ENCODE measurements around the gene TARBP2.

Gene TARBP2

DNA sequence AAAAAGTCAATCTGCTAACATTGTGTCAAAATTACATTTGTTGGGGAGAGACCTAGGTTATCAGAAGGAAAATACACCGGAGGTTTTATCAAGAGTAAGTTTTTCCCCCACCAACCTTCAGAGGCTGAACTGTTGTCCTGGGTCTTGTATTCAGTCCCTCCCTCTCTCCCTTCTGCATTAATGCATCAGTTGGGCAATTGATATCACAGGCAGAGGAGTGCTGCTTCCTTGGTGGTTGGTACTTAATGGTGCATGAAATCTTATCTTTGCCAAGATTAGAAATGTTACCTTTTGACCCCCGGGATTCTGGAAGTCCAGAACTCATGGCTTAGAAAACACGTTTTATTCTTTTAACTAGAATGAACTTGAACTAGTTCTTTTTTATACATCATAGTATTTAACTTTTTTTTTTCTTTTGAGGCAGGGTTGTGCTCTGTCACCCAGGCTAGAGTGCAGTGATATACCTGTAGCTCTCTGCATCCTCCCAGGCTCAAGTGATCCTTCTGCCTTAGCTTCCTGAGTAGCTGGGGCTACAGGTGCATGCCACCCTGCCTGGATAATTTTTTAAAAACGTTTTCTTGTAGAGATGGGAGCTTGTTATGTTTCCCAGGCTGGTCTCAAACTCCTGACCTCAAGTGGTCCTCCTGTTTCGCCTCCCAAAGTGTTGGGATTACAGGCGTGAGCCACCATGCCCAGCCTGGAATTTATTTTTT, 44.3 kb upstream of the TARBP2 start:
- no peak overlapping the region for H3K4me3 ChIP-seq (ENCODE audit: low read depth, low read length)
- in situ Hi-C loops (cut with HindIII; ENCODE audit: low sequenced_read_pairs) = no loop called here
- no peak for DNase-seq (ENCODE audit: low read depth, low spot score)
- TF ChIP-seq, protein P1, sequence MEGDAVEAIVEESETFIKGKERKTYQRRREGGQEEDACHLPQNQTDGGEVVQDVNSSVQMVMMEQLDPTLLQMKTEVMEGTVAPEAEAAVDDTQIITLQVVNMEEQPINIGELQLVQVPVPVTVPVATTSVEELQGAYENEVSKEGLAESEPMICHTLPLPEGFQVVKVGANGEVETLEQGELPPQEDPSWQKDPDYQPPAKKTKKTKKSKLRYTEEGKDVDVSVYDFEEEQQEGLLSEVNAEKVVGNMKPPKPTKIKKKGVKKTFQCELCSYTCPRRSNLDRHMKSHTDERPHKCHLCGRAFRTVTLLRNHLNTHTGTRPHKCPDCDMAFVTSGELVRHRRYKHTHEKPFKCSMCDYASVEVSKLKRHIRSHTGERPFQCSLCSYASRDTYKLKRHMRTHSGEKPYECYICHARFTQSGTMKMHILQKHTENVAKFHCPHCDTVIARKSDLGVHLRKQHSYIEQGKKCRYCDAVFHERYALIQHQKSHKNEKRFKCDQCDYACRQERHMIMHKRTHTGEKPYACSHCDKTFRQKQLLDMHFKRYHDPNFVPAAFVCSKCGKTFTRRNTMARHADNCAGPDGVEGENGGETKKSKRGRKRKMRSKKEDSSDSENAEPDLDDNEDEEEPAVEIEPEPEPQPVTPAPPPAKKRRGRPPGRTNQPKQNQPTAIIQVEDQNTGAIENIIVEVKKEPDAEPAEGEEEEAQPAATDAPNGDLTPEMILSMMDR (IDR thresholded peaks at IDR 0.05; ENCODE audit: low read depth, low read length) = no peak

DNA sequence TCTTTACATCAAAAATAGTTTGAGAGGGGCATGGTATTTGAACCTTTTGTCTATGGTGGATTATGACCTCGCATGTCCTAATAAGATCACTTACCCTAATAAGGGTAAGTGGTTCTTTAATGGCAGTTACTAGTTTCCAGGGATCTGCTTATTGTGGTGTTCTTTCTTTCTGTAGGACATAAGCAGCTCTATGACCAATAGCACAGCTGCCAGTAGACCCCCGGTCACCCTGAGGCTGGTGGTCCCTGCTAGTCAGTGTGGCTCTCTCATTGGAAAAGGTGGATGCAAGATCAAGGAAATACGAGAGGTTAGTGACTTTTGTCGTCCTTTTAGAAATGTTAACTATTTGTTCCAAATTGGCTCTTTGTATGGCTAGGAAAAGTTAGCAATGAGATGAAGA, 42.0 kb upstream of the TARBP2 start:
- no peak overlapping the region for H3K4me3 ChIP-seq (ENCODE audit: low read depth, low read length)
- TF ChIP-seq, protein P1 (IDR thresholded peaks at IDR 0.05; ENCODE audit: low read depth, low read length) = no peak
- in situ Hi-C loops (cut with HindIII; ENCODE audit: low sequenced_read_pairs) = no loop called here
- DNase-seq (ENCODE audit: low read depth, low spot score) = no peak

DNA sequence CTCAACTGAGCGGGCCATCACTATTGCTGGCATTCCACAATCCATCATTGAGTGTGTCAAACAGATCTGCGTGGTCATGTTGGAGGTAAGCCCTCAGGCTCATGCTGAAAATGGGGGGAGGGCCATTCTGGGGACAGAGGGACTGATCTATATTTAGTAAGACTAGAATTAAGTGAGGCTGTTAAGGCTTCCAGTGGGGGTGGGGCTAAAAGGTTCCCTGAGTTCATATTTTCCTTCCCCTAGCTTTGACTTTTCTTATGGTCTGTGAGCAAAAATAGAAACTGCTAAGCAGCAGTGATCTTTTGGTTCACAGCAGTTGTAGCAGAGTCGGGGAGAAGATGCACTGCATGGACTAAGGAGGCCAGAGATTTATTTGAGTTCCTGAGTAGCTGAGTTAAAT, 40.0 kb upstream of the TARBP2 start:
- in situ Hi-C loops (cut with HindIII; ENCODE audit: low sequenced_read_pairs) = no loop called here
- no peak for DNase-seq (ENCODE audit: low read depth, low spot score)
- no peak overlapping the region for H3K4me3 ChIP-seq (ENCODE audit: low read depth, low read length)
- TF ChIP-seq, protein P1 (IDR thresholded peaks at IDR 0.05; ENCODE audit: low read depth, low read length) = no peak

DNA sequence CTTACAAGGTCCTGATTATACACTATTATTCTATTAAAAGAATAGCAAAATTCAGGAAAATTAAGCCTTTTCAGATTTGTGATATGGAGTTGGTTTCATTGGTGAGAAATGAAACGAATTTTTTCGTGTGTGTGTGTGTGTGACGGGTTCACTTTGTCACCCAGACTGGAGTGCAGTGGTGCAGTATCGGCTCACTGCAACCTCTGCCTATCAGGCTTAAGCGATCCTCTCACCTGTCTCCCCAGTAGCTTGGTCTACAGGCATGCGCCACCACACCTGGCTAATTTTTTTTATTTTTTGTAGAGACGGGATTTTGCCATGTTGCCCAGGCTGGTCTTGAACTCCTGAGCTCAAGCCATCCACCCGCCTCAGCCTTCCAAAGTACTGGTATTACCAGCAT, 39.5 kb upstream of the TARBP2 start:
- TF ChIP-seq, protein P1 (IDR thresholded peaks at IDR 0.05; ENCODE audit: low read depth, low read length) = no peak
- DNase-seq (ENCODE audit: low read depth, low spot score) = no peak
- in situ Hi-C loops (cut with HindIII; ENCODE audit: low sequenced_read_pairs) = no loop called here
- H3K4me3 ChIP-seq (ENCODE audit: low read depth, low read length) = no peak overlapping the region

DNA sequence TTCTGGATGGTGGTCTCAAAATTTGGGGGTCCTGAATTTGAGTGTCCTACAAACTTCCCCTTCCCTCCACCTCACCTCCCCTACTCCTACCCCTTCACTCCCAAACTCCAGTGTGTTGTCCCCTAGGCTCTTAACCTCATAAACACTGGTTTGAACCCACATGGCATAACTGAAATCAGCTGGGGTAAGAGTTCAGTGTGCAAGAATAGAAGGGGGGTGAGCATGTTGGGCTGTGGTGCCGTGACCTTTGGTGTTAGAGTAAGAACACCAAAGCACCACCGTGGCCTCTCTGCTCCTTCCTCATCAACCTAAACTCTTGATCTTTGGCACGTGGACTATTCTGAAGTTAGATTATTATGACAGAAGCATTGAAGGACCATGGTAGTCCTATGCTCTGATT, 38.1 kb upstream of the TARBP2 start:
- in situ Hi-C loops (cut with HindIII; ENCODE audit: low sequenced_read_pairs) = no loop called here
- no peak overlapping the region for H3K4me3 ChIP-seq (ENCODE audit: low read depth, low read length)
- TF ChIP-seq, protein P1 (IDR thresholded peaks at IDR 0.05; ENCODE audit: low read depth, low read length) = no peak
- no peak for DNase-seq (ENCODE audit: low read depth, low spot score)

DNA sequence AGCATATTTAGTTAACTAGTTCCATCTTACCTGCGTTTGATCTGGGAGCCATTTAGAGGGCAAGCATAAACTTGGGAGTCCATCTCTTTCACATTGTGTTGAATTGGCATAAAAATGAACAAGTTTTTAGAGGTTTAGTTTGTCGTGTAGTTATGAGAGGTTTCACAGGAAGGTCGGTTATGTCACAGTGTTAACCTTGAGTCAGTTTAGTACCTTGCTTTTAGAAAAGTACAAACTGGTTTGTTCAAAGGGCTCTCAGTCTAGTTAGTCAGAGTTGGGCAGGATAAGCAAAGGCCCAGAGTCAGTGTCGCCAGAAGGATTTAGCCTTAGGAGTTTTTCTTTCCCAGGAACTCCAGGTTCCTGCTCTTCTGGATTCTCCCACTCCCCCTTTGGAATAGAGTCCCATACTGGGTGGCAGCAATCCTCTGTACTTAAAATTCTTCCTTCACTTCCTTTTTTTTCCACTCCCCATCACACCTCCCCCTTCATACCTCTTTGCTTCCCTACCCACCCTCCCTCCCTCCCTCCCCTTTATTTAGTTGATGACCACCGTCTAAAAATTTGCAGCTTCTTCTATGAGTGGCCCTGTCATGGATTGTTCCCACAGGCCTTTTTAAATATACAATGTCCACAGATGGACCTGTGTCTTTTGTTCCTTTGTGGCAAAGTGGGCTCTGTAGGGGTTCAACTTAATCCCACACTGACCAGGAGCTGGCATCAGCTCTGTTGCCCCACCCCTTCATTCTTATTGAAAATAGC, 37.1 kb upstream of the TARBP2 start:
- H3K4me3 ChIP-seq (ENCODE audit: low read depth, low read length) = no peak overlapping the region
- TF ChIP-seq, protein P1 (IDR thresholded peaks at IDR 0.05; ENCODE audit: low read depth, low read length) = no peak
- no peak for DNase-seq (ENCODE audit: low read depth, low spot score)
- in situ Hi-C loops (cut with HindIII; ENCODE audit: low sequenced_read_pairs) = no loop called here
